C4-2B (cell line): ENCODE measurements around the gene TMEM255A.

Experiments used
- ZFX ChIP-seq: fragments of 450-650 bp; IDR thresholded peaks from 2 replicates; pipeline ENCODE4 v1.6.1; 2017
- TF ChIP-seq, protein P1 (sequence below): fragments of 450-650 bp; conservative IDR thresholded peaks from 2 replicates; pipeline ENCODE4 v1.5.1; 2017; ENCODE audit warnings: mild to moderate bottlenecking

DNA sequence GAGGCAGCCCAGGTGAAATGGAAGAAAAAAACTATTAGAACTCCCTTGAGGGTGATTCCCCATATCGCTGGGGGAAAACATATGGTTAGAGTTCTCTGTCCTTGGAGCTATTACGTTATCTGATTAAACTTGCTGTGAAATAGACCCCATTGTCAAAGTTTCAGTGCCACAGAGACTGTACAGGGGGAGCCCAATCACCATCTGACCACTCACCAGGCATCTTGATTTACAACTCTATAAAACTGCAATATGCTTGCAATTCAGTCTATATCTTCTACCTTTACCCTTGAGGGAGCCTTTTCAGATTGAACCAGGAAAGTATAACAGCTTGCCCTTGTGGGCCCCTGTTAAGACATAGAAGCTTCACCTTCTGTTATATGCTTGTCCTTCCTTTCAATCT lies 18.2 kb downstream of the TMEM255A start:
- TF ChIP-seq, protein P1, sequence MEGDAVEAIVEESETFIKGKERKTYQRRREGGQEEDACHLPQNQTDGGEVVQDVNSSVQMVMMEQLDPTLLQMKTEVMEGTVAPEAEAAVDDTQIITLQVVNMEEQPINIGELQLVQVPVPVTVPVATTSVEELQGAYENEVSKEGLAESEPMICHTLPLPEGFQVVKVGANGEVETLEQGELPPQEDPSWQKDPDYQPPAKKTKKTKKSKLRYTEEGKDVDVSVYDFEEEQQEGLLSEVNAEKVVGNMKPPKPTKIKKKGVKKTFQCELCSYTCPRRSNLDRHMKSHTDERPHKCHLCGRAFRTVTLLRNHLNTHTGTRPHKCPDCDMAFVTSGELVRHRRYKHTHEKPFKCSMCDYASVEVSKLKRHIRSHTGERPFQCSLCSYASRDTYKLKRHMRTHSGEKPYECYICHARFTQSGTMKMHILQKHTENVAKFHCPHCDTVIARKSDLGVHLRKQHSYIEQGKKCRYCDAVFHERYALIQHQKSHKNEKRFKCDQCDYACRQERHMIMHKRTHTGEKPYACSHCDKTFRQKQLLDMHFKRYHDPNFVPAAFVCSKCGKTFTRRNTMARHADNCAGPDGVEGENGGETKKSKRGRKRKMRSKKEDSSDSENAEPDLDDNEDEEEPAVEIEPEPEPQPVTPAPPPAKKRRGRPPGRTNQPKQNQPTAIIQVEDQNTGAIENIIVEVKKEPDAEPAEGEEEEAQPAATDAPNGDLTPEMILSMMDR, result no peak
- TF ChIP-seq ZFX, result no peak
